ENCODE measurements around the gene ANKRD29. TPM values are rescaled to one million over a fixed set of nuclear protein-coding genes. Genes with fewer than 3 reads are reported as not detected.
A peak's percentile ranks its signal among the peaks of the same experiment; 100 is the strongest.

ANKRD29 gene
- total RNA-seq, 1 donor from 2014 or later, result 9.2 TPM

- no peak for DNase-seq
These were observed 21.9 kb upstream of the ANKRD29 start for GRCh38 chr18:23684515-23685197.

GRCh38 chr18:23683671-23684070 is 21.0 kb upstream of the ANKRD29 start:
- no peak for DNase-seq

- no peak for DNase-seq
These were observed 20.4 kb upstream of the ANKRD29 start for GRCh38 chr18:23683155-23683554.

- no peak for DNase-seq
These were observed 19.8 kb upstream of the ANKRD29 start for GRCh38 chr18:23682472-23682871.

GRCh38 chr18:23682045-23682444 is 19.3 kb upstream of the ANKRD29 start:
- DNase-seq, result no peak

GRCh38 chr18:23675896-23676295 is 13.2 kb upstream of the ANKRD29 start:
- no peak for DNase-seq

- no peak for DNase-seq
These were observed 12.5 kb upstream of the ANKRD29 start for GRCh38 chr18:23675236-23675635.

- no peak for DNase-seq
These were observed 11.0 kb upstream of the ANKRD29 start for GRCh38 chr18:23673725-23674124.

GRCh38 chr18:23671564-23671963 is 8.9 kb upstream of the ANKRD29 start:
- no peak for DNase-seq

- no peak for DNase-seq
These were observed 7.2 kb upstream of the ANKRD29 start for GRCh38 chr18:23669804-23670405.

- DNase-seq, result no peak
These were observed 6.6 kb upstream of the ANKRD29 start for GRCh38 chr18:23669202-23669766.

- no peak for DNase-seq
These were observed 6.0 kb upstream of the ANKRD29 start for GRCh38 chr18:23668731-23669130.

- DNase-seq, result no peak
These were observed 4.4 kb upstream of the ANKRD29 start for GRCh38 chr18:23667114-23667513.

- peak; percentile 11 for DNase-seq
These were observed 2.0 kb upstream of the ANKRD29 start for GRCh38 chr18:23664674-23665073.

GRCh38 chr18:23661735-23662308 is 889 bp downstream of the ANKRD29 start:
- no peak for DNase-seq

GRCh38 chr18:23658285-23658684 is 4.4 kb downstream of the ANKRD29 start:
- no peak for DNase-seq

GRCh38 chr18:23652232-23652631 is 10.5 kb downstream of the ANKRD29 start:
- DNase-seq, result no peak

GRCh38 chr18:23650968-23651927 is 11.5 kb downstream of the ANKRD29 start:
- DNase-seq, result peak; percentile 9

- peak; percentile 20 for DNase-seq
These were observed 13.6 kb downstream of the ANKRD29 start for GRCh38 chr18:23648940-23649607.

GRCh38 chr18:23648456-23648855 is 14.3 kb downstream of the ANKRD29 start:
- no peak for DNase-seq

- no peak for DNase-seq
These were observed 16.4 kb downstream of the ANKRD29 start for GRCh38 chr18:23646282-23646681.
